Parathyroid adenoma (tissue), 2 donors: Measurements from ENCODE around the gene PELI3.

Experiments used
- H2AFZ ChIP-seq: fragments of 300-600 bp; sonication (generic); one replicate; pipeline ENCODE4 v1.7.0; 2017; ENCODE audit warnings: antibody characterized with exemption, mild to moderate bottlenecking
- H3K27ac ChIP-seq: fragments of 300-600 bp; sonication (generic); one replicate; pipeline ENCODE4 v1.7.0; 2017
- H3K27me3 ChIP-seq: fragments of 300-600 bp; sonication (generic); one replicate; pipeline ENCODE4 v1.7.0; 2017; ENCODE audit warnings: low read length; ENCODE audit not compliant: control insufficient read depth, insufficient read depth
- H3K36me3 ChIP-seq: fragments of 300-600 bp; sonication (generic); one replicate; pipeline ENCODE4 v1.7.0; 2017; ENCODE audit warnings: low read length; ENCODE audit not compliant: control insufficient read depth, insufficient read depth
- H3K4me1 ChIP-seq: fragments of 300-600 bp; sonication (generic); one replicate; pipeline ENCODE4 v1.7.0; 2017; ENCODE audit warnings: control low read depth
- H3K4me2 ChIP-seq: fragments of 300-600 bp; sonication (generic); one replicate; pipeline ENCODE4 v1.7.0; 2017; ENCODE audit warnings: low read length
- H3K4me3 ChIP-seq: fragments of 300-600 bp; sonication (generic); one replicate; pipeline ENCODE4 v1.7.0; 2017; ENCODE audit warnings: low read depth, low read length
- H3K79me2 ChIP-seq: fragments of 300-600 bp; sonication (generic); one replicate; pipeline ENCODE4 v1.7.0; 2017; ENCODE audit warnings: control low read depth
- H3K9ac ChIP-seq: fragments of 300-600 bp; sonication (generic); one replicate; pipeline ENCODE4 v1.7.0; 2017; ENCODE audit warnings: mild to moderate bottlenecking
- H3K9me3 ChIP-seq: fragments of 300-600 bp; sonication (generic); one replicate; pipeline ENCODE4 v1.7.0; 2017; ENCODE audit warnings: low read length; ENCODE audit not compliant: control insufficient read depth
- CTCF ChIP-seq: fragments of 300-600 bp; sonication (generic); IDR thresholded peaks from one replicate; pipeline ENCODE4 v1.7.0; 2017; ENCODE audit warnings: antibody characterized with exemption, mild to moderate bottlenecking
- donor health status: primary hyperparathyroidism.

The PELI3 gene

GRCh38 chr11:66480117-66480938, 13.6 kb downstream of the PELI3 start, which contains the start of gene DPP3:
TSS of gene DPP3 (plus strand) at chr11:66480434. CDS start at chr11:66482201, 1,767 bp downstream.
- Histone ChIP-seq H3K27ac (peak within 1 kb of the TSS; percentile 75), H2AFZ (peak within 1 kb of the TSS; percentile 72), H3K36me3 (no peaks in the 10 kb centered on the region), H3K9me3 (no peaks in the 10 kb centered on the region), H3K4me3 (peak within 1 kb of the TSS; percentile 80), H3K4me2 (peak within 1 kb of the TSS; percentile 88), H3K27me3 (no peaks in the 10 kb centered on the region), H3K9ac (no peak within 1 kb of the TSS), H3K79me2 (no peaks in the 10 kb centered on the region), H3K4me1 (no peaks in the 10 kb centered on the region)
- no peak for TF ChIP-seq CTCF

GRCh38 chr11:66484806-66485380, 18.2 kb downstream of the PELI3 start:
- H3K9me3 ChIP-seq, result no peaks in the 10 kb centered on the region
- no peaks in the 10 kb centered on the region for H3K4me1 ChIP-seq
- H3K4me3 ChIP-seq, result no peak overlapping the region
- H2AFZ ChIP-seq, result no peak overlapping the region
- no peaks in the 10 kb centered on the region for H3K27me3 ChIP-seq
- TF ChIP-seq CTCF, result no peak
- H3K79me2 ChIP-seq, result no peaks in the 10 kb centered on the region
- no peak overlapping the region for H3K9ac ChIP-seq
- H3K36me3 ChIP-seq, result no peaks in the 10 kb centered on the region
- H3K4me2 ChIP-seq, result no peak overlapping the region
- no peak overlapping the region for H3K27ac ChIP-seq

GRCh38 chr11:66488957-66489356, 22.3 kb downstream of the PELI3 start:
- Histone ChIP-seq H3K79me2 (no peaks in the 10 kb centered on the region), H3K27me3 (no peaks in the 10 kb centered on the region), H3K4me3 (no peak overlapping the region), H3K9me3 (no peaks in the 10 kb centered on the region), H2AFZ (no peak overlapping the region), H3K4me1 (no peaks in the 10 kb centered on the region), H3K9ac (no peak overlapping the region), H3K36me3 (no peaks in the 10 kb centered on the region), H3K27ac (no peak overlapping the region), H3K4me2 (no peak overlapping the region)
- TF ChIP-seq CTCF, result no peak

GRCh38 chr11:66489636-66490035, 22.9 kb downstream of the PELI3 start:
- Histone ChIP-seq H3K4me2 (no peak overlapping the region), H3K79me2 (no peaks in the 10 kb centered on the region), H3K36me3 (no peaks in the 10 kb centered on the region), H3K9ac (no peak overlapping the region), H3K4me1 (no peaks in the 10 kb centered on the region), H3K27ac (no peak overlapping the region), H3K9me3 (no peaks in the 10 kb centered on the region), H2AFZ (no peak overlapping the region), H3K4me3 (no peak overlapping the region), H3K27me3 (no peaks in the 10 kb centered on the region)
- TF ChIP-seq CTCF, result no peak
